GM18867 (cell line): ENCODE measurements around the gene SLC12A9.

Experiments
- ATAC-seq: cut with Tn5 transposase; IDR thresholded peaks from one replicate; pipeline ENCODE4 v1.9.1; 2021; ENCODE audit warnings: mild to moderate bottlenecking, moderate library complexity; ENCODE audit not compliant: unreplicated experiment

Gene SLC12A9

GRCh38 chr7:100882201-100882600 lies 29.7 kb downstream of the SLC12A9 start:
- no peak for ATAC-seq

- no peak for ATAC-seq
These were observed 30.4 kb downstream of the SLC12A9 start for GRCh38 chr7:100882785-100883526.

- no peak for ATAC-seq
These were observed 32.4 kb downstream of the SLC12A9 start for GRCh38 chr7:100884736-100885439.

- no peak for ATAC-seq
These were observed 33.1 kb downstream of the SLC12A9 start for GRCh38 chr7:100885440-100886141.

GRCh38 chr7:100886142-100886935 lies 33.8 kb downstream of the SLC12A9 start:
- ATAC-seq, result no peak

- no peak for ATAC-seq
These were observed 34.5 kb downstream of the SLC12A9 start for GRCh38 chr7:100886936-100887515.

GRCh38 chr7:100887516-100888290 lies 35.2 kb downstream of the SLC12A9 start:
- peak; percentile 37 for ATAC-seq

- no peak for ATAC-seq
These were observed 35.9 kb downstream of the SLC12A9 start for GRCh38 chr7:100888291-100888987.

- ATAC-seq, result peak; percentile 21
These were observed 36.7 kb downstream of the SLC12A9 start, which contains the start of gene UFSP1 for GRCh38 chr7:100888988-100889750. Gene UFSP1, minus strand, starts transcription at chr7:100889715. Its CDS starts 444 bp downstream, at chr7:100889271.

- no peak for ATAC-seq
These were observed 38.4 kb downstream of the SLC12A9 start for GRCh38 chr7:100890653-100891567.

GRCh38 chr7:100891568-100892247 lies 39.2 kb downstream of the SLC12A9 start:
- no peak for ATAC-seq

- ATAC-seq, result no peak
These were observed 40.1 kb downstream of the SLC12A9 start for GRCh38 chr7:100892364-100893317.

- ATAC-seq, result no peak
These were observed 40.9 kb downstream of the SLC12A9 start for GRCh38 chr7:100893318-100893895.

GRCh38 chr7:100893910-100894721 lies 41.6 kb downstream of the SLC12A9 start:
- ATAC-seq, result no peak
